NT2/D1 (cell line): ENCODE results near the gene ZDHHC19.

Experiments used
- SUZ12 ChIP-seq: IDR thresholded peaks from 2 replicates; pipeline ENCODE4 v1.6.1; 2011; ENCODE audit not compliant: insufficient read length, insufficient read depth; ENCODE audit errors: extremely low read depth
- YY1 ChIP-seq: IDR thresholded peaks from 2 replicates; pipeline ENCODE4 v1.6.1; 2011; ENCODE audit not compliant: insufficient read length, insufficient read depth
- ZNF274 ChIP-seq: IDR thresholded peaks from 2 replicates; pipeline ENCODE4 v1.6.1; 2011; ENCODE audit warnings: mild to moderate bottlenecking, low read depth, low read length

DNA sequence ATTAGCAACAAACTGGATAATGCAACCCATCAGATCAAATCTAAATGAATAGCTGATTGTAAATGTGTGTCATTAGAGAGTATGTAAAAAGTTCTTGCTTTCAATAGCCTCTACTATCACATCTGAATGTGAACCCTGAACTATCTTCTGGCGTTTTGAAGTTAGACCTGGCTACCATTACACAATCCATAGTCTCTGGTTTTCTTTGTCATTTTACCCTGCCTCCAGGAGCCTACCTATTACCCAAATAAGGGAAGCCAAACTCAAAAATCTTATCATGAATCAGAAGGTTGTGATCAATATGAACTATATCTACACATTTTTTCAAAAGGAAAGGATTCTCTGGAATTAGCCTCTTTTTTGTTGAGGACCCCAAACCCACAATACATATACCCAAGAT, 44.6 kb upstream of the ZDHHC19 start:
- no peak for TF ChIP-seq SUZ12
- TF ChIP-seq ZNF274, result no peak
- TF ChIP-seq YY1, result no peak
